GM18505 (cell line): ENCODE data around the gene ATP2A2.

Source experiments
- ATAC-seq: cut with Tn5 transposase; IDR thresholded peaks from one replicate; pipeline ENCODE4 v1.9.1; 2021; ENCODE audit not compliant: unreplicated experiment
- POLR2A ChIP-seq: IDR thresholded peaks from 4 replicates; pipeline ENCODE4 v1.6.1; 2011; ENCODE audit warnings: borderline replicate concordance; ENCODE audit not compliant: insufficient read depth, insufficient read length; ENCODE audit errors: extremely low read depth

The ATP2A2 gene

GRCh38 chr12:110270125-110270962 lies 10.7 kb upstream of the ATP2A2 start:
- TF ChIP-seq POLR2A: no peak
- no peak for ATAC-seq

GRCh38 chr12:110271015-110271414 lies 10.0 kb upstream of the ATP2A2 start:
- no peak for TF ChIP-seq POLR2A
- no peak for ATAC-seq

GRCh38 chr12:110277530-110278254 lies 3.4 kb upstream of the ATP2A2 start:
- no peak for TF ChIP-seq POLR2A
- no peak for ATAC-seq

GRCh38 chr12:110278255-110278536 lies 2.9 kb upstream of the ATP2A2 start:
- no peak for TF ChIP-seq POLR2A
- no peak for ATAC-seq

- ATAC-seq: no peak
- no peak for TF ChIP-seq POLR2A
These were observed 1.3 kb upstream of the ATP2A2 start for GRCh38 chr12:110279566-110280375.

GRCh38 chr12:110280392-110280778 lies 662 bp upstream of the ATP2A2 start:
- ATAC-seq: peak; percentile 15
- TF ChIP-seq POLR2A: no peak

- peak; percentile 32 for ATAC-seq
- no peak for TF ChIP-seq POLR2A
These were observed 677 bp downstream of the ATP2A2 start for GRCh38 chr12:110281549-110282299.

- no peak for TF ChIP-seq POLR2A
- ATAC-seq: peak; percentile 6
These were observed 1.3 kb downstream of the ATP2A2 start for GRCh38 chr12:110282300-110282860.

- ATAC-seq: no peak
- TF ChIP-seq POLR2A: no peak
These were observed 2.1 kb downstream of the ATP2A2 start for GRCh38 chr12:110282956-110283817.

GRCh38 chr12:110284597-110284996 lies 3.5 kb downstream of the ATP2A2 start:
- no peak for ATAC-seq
- TF ChIP-seq POLR2A: no peak

- no peak for TF ChIP-seq POLR2A
- no peak for ATAC-seq
These were observed 5.6 kb downstream of the ATP2A2 start for GRCh38 chr12:110286623-110287022.

- ATAC-seq: no peak
- TF ChIP-seq POLR2A: no peak
These were observed 6.9 kb downstream of the ATP2A2 start for GRCh38 chr12:110287986-110288385.
